AG04449 (cell line): ENCODE data around the gene TEAD1.

Experiments
- CTCF ChIA-PET: fragments of 350-600 bp; formaldehyde crosslinking; extraction: SDS; loops from one replicate; lab custom pipeline; 2021; ENCODE audit warnings: antibody characterized with exemption; lab: Yijun Ruan, JAX
- POLR2A ChIA-PET: fragments of 400-600, 350-600 bp; formaldehyde crosslinking; extraction: SDS; loops from one replicate; lab custom pipeline; 2020; ENCODE audit warnings: antibody characterized with exemption, inconsistent platforms; lab: Yijun Ruan, JAX
- DNase-seq: peaks from one replicate; pipeline ENCODE4 v3.0.0-alpha.2; 2010; ENCODE audit warnings: low read depth, low spot score
- H3K4me3 ChIP-seq: 2 replicates; pipeline ENCODE4 v1.5.1; 2011; ENCODE audit warnings: low read depth, mild to moderate bottlenecking, control low read depth, low read length
- CTCF ChIP-seq: IDR thresholded peaks from one replicate; pipeline ENCODE4 v1.5.1; 2011; ENCODE audit warnings: mild to moderate bottlenecking, moderate library complexity, low read length, control low read depth, inconsistent platforms; ENCODE audit not compliant: insufficient read depth; ENCODE audit errors: missing control alignments

The TEAD1 gene

GRCh38 chr11:12827929-12828812 is 153.9 kb downstream of the TEAD1 start:
- DNase-seq = no peak
- ChIA-PET CTCF (interaction anchor here (0.9 to 1.2 kb wide), 7 partner anchors 13 to 497 kb away, joined by 3 to 4 read pairs (median 3); no protein-coding TSS in a partner anchor), POLR2A (interaction anchor here (0.8 to 0.9 kb wide), 3 partner anchors 9 to 849 kb away, joined by 3 to 4 read pairs (median 3); no protein-coding TSS in a partner anchor)
- TF ChIP-seq CTCF = no peak
- H3K4me3 ChIP-seq = peak overlapping the region; percentile 59

DNA sequence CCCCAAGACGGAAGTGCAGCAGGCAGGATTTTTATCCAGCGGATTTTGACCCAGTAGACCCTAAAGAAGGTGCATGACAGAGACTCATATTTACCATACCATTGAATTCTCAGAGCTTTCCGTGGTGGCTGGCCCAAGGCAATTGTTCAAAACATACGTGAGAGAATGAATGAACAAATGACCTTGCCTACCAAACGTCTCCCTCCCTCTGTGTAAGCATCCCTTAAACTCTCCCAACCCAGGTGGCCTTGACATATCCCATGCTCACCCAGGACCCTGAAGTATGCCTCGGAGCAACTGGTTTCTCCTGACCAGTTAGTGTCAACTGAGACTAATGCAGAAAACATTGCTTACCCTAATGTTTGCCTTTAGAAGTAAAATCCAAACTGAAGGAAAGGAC is 154.9 kb downstream of the TEAD1 start:
- no peak for DNase-seq
- CTCF ChIA-PET = interaction anchor here (1.0 kb wide), 1 partner anchor 23 kb away, joined by 3 read pairs; no protein-coding TSS in a partner anchor
- POLR2A ChIA-PET = no interaction called here
- no peak overlapping the region for H3K4me3 ChIP-seq
- TF ChIP-seq CTCF = no peak

- H3K4me3 ChIP-seq = no peak overlapping the region
- no peak for TF ChIP-seq CTCF
- ChIA-PET CTCF (interaction anchor here (1.0 kb wide), 1 partner anchor 23 kb away, joined by 3 read pairs; no protein-coding TSS in a partner anchor), POLR2A (no interaction called here)
- no peak for DNase-seq
Measured at GRCh38 chr11:12829540-12830314, 155.5 kb downstream of the TEAD1 start.

DNA sequence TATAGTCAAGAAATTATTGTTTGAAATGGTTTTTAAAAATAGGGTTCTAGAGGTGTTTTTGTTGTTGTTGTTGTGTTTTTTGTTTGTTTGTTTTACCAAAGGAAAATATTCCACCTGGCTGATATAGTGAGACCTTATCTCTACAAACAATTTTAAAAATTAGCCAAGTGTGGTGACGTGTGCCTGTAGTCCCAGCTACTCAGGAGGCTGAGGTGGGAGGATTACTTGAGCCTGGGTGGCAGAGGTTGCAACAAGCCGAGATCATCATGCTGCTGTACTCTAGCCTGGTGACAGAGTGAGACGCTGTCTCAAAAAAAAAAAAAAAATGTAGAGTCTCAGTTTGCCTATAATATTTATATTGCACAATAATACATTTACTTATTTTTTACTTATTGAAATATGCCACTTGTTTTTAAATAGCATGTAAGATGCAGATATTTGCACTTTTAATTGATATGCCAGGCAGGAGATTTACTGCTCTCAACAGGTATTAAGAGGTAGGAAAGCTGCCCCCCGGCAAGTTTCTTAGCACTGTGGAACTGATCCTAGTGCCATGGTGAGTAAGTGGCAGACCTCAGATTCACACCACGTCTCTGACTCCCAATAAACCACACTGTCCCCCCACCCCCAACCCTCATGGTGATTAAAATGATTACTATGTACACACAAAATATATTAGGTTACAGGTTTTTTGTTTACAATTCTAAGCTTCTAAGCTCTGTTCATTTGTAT is 157.4 kb downstream of the TEAD1 start:
- CTCF ChIA-PET = interaction anchor here (0.6 to 1.0 kb wide), 3 partner anchors 35 to 58 kb away, joined by 3 read pairs; no protein-coding TSS in a partner anchor
- POLR2A ChIA-PET = no interaction called here
- DNase-seq = no peak
- no peak overlapping the region for H3K4me3 ChIP-seq
- no peak for TF ChIP-seq CTCF

DNA sequence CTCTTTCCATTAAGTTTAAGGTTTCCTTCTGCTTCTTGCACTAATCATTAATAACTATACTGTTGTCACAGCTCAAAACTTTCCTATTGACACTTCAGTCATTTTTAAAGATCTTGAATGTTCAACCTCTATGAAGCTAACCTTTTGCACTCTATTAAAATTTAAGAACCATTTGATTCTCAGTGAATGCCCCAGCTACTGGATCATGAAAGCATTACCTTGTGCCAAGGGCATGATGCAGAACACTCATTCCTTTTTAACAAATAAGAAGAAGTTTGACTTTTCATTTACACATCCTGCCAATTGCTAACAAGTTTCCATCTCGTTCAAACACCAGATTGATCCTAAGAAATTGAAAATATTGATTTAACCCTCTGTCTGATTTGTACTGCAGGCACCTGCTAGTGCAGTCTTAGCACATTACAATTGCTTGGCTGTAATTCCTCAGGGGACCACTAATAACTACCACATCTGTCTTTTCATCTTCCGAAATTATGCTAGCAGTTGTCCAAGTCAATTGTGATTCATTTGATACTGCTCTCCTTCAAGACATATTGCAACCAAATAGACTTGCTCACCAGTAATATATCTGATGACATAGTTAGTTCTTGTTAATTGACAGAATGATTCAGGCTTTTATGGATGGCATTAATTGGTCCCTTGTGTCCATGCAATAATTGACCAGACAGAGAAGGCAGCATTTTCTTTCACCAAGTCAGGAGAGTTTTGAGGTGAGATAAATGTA is 158.4 kb downstream of the TEAD1 start:
- ChIA-PET CTCF (interaction anchor here (0.6 to 1.0 kb wide), 2 partner anchors 34 to 57 kb away, joined by 3 read pairs; no protein-coding TSS in a partner anchor), POLR2A (no interaction called here)
- no peak overlapping the region for H3K4me3 ChIP-seq
- TF ChIP-seq CTCF = no peak
- no peak for DNase-seq
